ENCODE data around the gene SPATA6L. TPM values are rescaled to one million over a fixed set of nuclear protein-coding genes. Genes with fewer than 3 reads are reported as not detected.

The SPATA6L gene
- polyA plus RNA-seq, 4 donors: 0.60 to 6.1 (median 4.3) TPM

DNA sequence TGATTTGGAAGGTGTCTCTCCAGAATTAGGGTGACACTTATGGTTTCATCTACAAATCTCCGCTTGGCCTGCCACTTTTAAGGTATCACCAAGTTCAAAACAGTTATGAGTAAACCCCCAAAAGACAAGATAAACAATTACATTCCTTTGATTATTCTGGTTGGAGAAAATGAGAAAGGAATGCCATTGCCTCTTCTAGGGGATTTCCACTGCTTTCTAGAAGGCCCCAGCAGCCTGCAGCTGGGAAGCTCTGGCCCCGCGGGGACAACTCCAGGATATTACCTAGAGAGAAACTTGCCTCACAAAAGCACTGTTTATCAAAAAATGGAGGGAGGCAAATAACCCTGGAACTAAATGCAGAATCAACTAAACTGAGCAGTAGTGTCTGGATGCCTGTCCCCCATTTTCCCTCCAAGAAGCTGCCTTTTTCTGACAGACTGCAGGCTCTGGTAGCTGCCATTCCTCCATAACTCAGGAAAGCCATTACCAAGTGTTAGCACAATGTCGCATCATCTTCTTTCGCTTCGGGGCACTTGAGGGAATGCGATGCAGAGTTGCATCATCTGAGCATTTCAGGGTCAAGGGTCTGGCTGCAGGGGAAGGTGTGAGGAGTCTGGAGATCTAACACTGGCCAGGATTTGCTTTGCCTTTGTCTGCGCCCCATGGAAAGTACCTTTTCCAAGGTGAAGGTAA is 75.7 kb downstream of the SPATA6L start:
- DNase-seq (ENCODE audit: low read depth in 4 of 4, low spot score in 3 of 4): no peak

GRCh38 chr9:4588721-4589120 is 77.6 kb downstream of the SPATA6L start:
- DNase-seq (ENCODE audit: low read depth in 4 of 4, low spot score in 3 of 4): no peak

GRCh38 chr9:4585135-4585534 is 81.1 kb downstream of the SPATA6L start:
- DNase-seq (ENCODE audit: low read depth in 4 of 4, low spot score in 3 of 4): no peak

GRCh38 chr9:4584636-4585035 is 81.6 kb downstream of the SPATA6L start:
- DNase-seq (ENCODE audit: low read depth in 4 of 4, low spot score in 3 of 4): no peak

- no peak for DNase-seq (ENCODE audit: low read depth in 4 of 4, low spot score in 3 of 4)
Observed at GRCh38 chr9:4583001-4583400, 83.3 kb downstream of the SPATA6L start.

DNA sequence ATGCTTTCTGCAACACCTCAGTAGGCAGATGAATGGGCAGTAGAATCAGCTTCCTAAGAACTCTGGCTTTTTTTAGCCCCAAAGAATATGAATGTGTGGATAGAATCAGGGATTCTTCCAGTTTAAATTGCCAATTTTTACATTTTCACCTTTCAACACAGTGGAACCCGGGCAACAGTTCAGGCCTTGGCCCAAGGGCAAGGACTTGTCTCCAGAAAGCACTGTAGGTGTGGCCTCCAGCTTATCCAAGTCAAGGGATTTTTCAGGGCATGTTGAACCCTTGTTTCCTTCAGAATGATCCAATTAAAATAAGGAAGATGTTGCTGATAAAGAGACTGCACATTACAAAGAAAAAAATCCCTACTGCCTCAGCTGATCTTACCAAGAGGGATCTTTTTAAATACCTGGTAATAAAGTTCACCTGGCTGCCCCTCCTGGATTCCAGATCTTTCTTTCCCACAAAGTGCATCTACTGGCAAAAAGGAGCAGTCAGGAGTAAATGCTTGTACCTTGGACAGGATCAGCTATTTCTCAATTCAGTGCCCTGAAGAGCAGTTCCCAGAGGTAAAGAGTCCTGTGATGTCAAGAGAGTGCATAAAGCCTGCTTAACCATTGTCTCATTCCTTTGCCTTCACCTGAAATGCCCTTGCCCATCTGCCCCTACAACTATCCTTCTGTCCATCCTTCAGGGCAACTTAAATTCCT is 84.3 kb downstream of the SPATA6L start:
- DNase-seq (ENCODE audit: low read depth in 4 of 4, low spot score in 3 of 4): no peak

- DNase-seq (ENCODE audit: low read depth in 4 of 4, low spot score in 3 of 4): no peak
Observed at GRCh38 chr9:4581035-4581760, 85.1 kb downstream of the SPATA6L start.

DNA sequence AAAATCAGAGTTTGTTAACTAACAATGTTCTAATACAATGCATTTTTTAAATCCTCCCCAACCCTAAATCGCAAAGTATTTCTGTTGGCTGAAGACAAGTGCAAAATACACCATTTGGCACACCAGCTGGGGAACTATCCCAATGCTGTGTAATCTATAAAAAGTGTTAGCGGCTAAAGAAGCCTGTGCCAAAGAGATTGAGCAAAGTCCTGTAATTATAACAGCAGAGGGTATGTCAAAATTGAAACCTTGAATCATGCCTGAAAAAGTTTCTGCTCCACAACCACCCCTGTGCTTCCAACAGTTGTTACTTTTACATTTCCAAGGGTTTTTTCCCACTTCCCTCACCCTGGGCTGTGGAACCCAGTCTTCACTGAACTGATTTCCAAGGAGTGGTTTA is 87.3 kb downstream of the SPATA6L start:
- no peak for DNase-seq (ENCODE audit: low read depth in 4 of 4, low spot score in 3 of 4)

GRCh38 chr9:4576448-4576847 is 89.8 kb downstream of the SPATA6L start:
- DNase-seq (ENCODE audit: low read depth in 4 of 4, low spot score in 3 of 4): no peak

DNA sequence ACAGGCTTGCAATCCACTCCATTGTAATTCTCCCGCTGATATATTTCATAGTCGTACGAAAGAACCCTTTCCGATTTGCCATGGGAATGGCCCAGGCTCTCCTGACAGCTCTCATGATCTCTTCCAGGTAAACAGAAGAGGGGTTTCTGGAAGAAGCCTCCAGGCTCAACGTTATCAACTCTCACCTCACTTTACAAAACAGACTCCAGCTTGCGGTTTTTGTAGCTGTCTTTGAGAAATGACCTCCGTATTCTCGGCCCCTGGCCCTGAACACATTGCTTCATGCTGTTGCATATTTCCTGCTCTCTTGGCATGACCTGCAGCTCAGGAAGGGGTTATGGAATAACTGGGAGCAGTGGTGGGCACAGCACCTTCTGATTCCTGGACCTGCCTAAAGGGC is 90.3 kb downstream of the SPATA6L start:
- DNase-seq (ENCODE audit: low read depth in 4 of 4, low spot score in 3 of 4): no peak

DNA sequence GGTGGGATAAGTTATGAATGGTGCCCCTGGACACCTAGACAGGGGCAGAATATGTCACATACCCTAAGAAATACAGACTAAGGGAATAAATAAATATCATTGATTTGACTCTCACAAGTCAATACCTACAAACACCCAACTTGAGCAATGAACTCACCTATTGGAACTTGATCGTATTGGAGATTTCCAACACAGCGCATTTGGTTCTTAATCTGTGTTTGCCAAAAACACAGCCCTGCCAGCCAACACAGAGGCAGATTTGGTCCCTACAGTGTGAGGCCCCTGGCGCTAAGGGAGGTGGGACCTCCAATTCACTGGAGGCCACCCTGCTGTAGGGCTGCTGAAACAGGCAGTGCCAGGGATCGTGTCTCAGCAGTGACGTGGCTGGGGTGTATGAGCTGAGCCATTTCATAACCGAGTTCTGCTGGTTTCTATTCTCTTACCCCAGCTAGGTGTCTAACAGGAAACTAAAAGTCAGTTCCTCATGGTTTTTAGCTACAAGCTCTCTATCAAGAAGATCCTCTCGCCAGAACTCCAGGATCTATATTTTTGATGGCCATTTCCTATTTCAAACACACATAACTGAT is 91.5 kb downstream of the SPATA6L start:
- DNase-seq (ENCODE audit: low read depth in 4 of 4, low spot score in 3 of 4): no peak

- no peak for DNase-seq (ENCODE audit: low read depth in 4 of 4, low spot score in 3 of 4)
Observed at GRCh38 chr9:4573634-4574389, 92.5 kb downstream of the SPATA6L start.

DNA sequence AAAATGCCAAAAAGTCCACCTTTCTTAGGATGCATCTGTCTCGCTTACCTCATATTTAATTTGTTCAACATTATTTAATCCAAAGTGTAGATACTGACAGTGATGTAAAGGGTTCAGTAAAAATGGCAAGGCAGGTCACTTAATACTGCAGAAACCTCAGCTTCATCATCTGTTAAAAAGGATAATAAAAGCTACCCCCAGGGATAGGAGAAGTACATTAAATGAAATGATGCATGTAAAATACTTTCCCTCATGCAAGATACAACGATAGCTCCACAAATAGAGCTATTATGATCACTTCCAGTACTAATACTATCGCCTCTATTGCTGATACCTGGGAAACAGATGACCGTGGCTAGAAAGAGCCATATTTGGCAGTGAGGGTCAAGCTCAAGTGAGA is 93.1 kb downstream of the SPATA6L start:
- no peak for DNase-seq (ENCODE audit: low read depth in 4 of 4, low spot score in 3 of 4)

DNA sequence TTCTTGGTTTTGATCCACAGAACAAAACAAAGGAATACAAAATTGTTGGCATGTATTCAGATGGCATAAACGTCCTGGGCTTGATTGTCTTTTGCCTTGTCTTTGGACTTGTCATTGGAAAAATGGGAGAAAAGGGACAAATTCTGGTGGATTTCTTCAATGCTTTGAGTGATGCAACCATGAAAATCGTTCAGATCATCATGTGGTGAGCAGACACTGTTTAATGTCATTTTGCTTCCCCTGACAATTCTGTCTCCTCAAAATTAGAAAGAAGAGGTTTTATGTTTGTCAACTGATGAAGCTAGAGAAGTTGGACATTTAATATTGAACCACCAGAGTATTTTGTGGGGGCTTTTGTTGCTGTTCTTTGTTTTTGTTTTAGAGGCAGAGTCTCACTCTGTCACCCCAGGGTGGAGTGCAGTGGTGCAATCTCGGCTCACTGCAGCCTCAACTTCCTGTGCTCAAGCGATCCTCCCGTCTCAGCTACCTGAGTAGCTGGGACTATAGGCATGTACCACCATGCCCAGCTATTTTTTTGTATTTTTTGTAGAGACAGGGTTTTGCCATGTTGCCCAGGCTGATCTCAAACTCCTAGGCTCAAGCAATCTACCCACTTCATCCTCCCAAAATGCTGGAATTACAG is 94.0 kb downstream of the SPATA6L start:
- no peak for DNase-seq (ENCODE audit: low read depth in 4 of 4, low spot score in 3 of 4)

DNA sequence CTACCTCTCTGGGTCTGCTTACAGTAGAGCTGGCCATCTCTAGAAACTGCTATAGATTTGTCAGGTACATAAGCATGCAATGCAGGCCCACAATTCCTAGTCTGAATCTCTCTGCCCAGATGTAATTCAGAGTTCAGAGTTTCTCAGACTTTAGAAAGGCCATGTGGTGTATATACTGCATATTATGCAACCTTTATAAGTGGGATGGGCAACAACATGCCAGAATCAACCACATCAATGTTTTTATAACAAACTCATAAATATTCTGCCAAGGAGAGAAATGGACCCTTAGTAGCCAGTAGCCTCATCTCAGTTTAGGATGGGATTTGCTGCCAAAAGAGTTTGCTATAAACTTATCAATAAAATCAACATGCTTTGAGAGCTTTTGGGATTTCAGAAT is 97.2 kb downstream of the SPATA6L start:
- DNase-seq (ENCODE audit: low read depth in 4 of 4, low spot score in 3 of 4): no peak

DNA sequence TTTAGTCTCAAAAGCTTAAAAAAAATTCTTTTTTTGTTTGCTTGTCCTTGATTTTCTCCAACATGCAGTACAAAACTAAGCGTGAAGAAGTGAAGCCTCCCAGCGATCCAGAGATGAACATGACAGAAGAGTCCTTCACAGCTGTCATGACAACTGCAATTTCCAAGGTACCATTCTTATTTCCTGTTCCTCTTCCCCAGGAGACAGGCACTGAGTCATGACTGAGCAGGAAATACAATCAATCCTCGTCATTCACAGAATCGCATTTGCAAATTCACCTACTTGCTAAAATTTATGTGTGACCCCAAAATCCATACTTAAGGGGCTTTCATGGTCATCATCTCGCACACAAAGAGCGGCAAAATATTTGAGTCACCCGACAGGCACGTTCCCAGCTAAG is 98.7 kb downstream of the SPATA6L start:
- DNase-seq (ENCODE audit: low read depth in 4 of 4, low spot score in 3 of 4): no peak

GRCh38 chr9:4566806-4567205 is 99.5 kb downstream of the SPATA6L start:
- no peak for DNase-seq (ENCODE audit: low read depth in 4 of 4, low spot score in 3 of 4)

GRCh38 chr9:4563105-4563504 is 103.2 kb downstream of the SPATA6L start:
- DNase-seq (ENCODE audit: low read depth in 4 of 4, low spot score in 3 of 4): no peak

DNA sequence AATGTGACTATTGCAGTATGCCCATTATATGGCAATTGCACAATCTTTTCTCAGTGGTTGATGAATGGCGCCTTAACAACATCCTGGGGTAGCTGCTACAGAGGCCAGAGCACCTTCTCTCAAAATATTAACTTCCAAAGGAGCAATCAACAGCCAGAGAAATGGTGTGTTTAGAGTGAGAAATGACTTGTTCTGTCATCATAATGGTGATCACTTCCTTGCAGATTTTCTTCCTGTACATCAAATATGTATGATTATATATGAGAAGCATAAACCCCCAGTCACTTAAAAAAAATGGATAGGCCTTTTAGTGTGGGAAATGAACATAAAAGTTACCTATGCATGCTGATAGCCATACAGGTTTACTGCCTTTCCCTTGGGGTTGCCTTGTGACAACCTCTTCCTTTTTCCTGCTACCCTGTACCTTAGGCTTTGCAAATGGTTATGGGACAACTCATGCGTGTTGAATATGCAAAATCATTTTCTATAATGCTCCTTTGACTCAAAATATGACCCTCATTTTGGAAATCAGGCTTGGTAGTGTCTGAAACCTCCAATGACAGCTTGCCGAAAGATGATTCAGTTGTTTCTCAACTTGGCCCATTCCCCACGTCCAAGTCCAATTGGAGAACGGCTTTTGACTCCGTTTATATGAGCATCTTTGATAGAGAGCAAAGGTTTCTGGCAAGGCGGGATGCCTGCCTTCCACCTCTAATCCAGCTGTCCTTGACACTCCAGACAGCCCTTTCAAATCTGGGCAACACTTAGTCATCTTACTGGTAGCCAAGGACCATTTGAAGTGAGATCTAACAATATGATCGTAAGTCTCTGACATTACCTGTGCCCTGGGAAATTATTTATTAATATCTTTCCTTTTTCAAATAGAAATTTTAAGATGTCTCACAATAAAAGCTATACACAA is 106.8 kb downstream of the SPATA6L start:
- no peak for DNase-seq (ENCODE audit: low read depth in 4 of 4, low spot score in 3 of 4)
